ENCODE results near the gene INPP4A.

The INPP4A gene

DNA sequence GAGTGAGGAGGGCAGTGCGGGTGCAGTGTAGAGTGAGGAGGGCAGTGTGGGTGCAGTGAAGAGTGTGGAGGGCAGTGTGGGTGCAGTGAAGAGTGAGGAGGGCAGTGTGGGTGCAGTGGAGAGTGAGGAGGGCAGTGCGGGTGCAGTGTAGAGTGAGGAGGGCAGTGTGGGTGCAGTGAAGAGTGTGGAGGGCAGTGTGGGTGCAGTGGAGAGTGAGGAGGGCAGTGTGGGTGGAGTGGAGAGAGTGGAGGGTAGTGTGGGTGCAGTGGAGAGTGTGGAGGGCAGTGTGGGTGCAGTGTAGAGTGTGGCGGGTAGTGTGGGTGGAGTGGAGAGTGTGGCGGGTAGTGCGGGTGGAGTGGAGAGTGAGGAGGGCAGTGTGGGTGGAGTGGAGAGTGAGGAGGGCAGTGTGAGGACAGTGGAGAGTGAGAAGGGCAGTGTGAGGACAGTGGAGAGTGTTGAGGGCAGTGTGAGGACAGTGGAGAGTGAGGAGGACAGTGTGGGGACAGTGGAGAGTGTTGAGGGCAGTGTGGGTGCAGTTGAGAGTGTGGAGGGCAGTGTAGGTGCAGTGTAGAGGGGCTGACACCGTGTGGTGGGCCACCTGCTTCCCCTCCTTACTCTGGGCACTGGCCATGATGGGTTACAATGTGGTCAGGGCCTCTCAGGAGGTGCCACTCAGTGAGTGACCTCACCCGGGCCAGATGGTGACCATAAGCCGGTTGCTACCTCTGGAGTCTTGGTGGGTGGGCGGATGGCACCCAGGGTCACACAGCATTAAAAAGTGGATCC, 28.5 kb downstream of the INPP4A start:
- ChIA-PET CTCF (interaction anchor here (1.5 kb wide), 1 partner anchor 61 kb away, joined by 4 read pairs; no protein-coding TSS in a partner anchor), POLR2A (no interaction called here)
- peaks cover 19% of the 10 kb centered on the region for H3K4me1 ChIP-seq (ENCODE audit: control insufficient read depth, insufficient read depth, low read length)

DNA sequence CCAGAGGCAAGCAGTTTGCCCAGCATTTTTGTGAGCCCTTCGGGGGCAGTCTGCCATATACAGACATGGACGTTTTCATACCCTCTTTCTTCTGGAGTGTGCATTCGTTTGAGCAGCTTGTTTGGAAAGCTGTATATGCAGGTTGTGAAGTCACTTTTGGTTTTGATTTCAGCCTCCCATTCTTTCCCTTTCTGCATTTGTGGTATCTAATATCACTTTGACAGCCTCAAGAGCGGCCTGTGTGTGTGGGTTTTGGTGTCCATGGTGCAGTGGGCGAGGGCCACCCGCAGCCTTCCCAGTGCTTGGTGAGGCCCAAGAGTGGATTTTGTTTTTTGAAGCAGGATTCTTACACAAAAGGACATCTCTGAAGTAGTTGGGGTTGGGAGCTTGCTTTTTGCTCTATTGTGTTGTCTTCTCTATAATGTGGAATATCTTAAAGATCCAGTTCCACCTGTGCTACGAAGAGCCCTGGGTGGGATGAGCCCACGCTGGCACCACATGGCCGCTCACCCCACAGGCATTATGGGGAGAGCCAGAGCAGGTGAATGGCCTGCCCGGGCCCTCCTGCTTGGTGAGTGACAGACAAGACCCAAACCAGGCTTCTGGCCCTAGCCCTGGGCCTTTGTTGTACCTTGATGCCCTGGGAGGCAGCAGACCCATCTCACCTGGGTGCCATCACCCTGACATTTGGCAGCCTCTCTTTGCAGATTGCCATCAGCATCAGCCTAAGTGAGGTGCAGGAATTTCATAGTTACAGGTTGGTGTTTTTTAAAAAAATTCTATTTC, 29.5 kb downstream of the INPP4A start:
- Histone ChIP-seq H3K36me3 (ENCODE audit: control insufficient read depth in 2 of 2, insufficient read depth in 1 of 2, low read length in 2 of 2) (no peaks in the 10 kb centered on the region), H3K4me3 (ENCODE audit: low read depth, low read length) (no peak overlapping the region), H3K4me1 (ENCODE audit: control insufficient read depth, insufficient read depth, low read length) (peaks cover 19% of the 10 kb centered on the region), H3K27ac (ENCODE audit: extremely low read depth, low read depth, low read length) (no peak overlapping the region), H3K9me3 (ENCODE audit: control insufficient read depth, insufficient read depth, low read depth, low read length) (no peaks in the 10 kb centered on the region)
- ChIA-PET CTCF (interaction anchor here (0.5 to 2.8 kb wide), 5 partner anchors 9 to 1277 kb away, joined by 3 to 9 read pairs (median 3); no protein-coding TSS in a partner anchor), POLR2A (interaction anchor here (1.4 kb wide), 1 partner anchor 20 kb away, joined by 3 read pairs; no protein-coding TSS in a partner anchor)
- TF ChIP-seq MEIS1 (CRISPR knock-in tag; IDR thresholded peaks at IDR 0.05; ENCODE audit: borderline replicate concordance) (no peak), ZFHX2 (tag by site-specific recombination; conservative IDR thresholded peaks at IDR 0.05) (0 out of 2 replicates have a peak, but pooled peaks have one; percentile 25)

More for the DNA sequence above, 28.5 kb downstream of the INPP4A start:
- Histone ChIP-seq H3K4me3 (ENCODE audit: low read depth, low read length) (no peak overlapping the region), H3K9me3 (ENCODE audit: control insufficient read depth, insufficient read depth, low read depth, low read length) (no peaks in the 10 kb centered on the region), H3K36me3 (ENCODE audit: control insufficient read depth in 2 of 2, insufficient read depth in 1 of 2, low read length in 2 of 2) (no peaks in the 10 kb centered on the region), H3K27ac (ENCODE audit: extremely low read depth, low read depth, low read length) (no peak overlapping the region)
- no peak for TF ChIP-seq ZNF768 (tag by site-specific recombination; IDR thresholded peaks at IDR 0.05)
- TF ChIP-seq ZNF274 (IDR thresholded peaks at IDR 0.05; ENCODE audit: low read length) = no peak
- no peak for TF ChIP-seq ZNF274 (tag by site-specific recombination; IDR thresholded peaks at IDR 0.05; ENCODE audit: borderline replicate concordance)
- no peak for TF ChIP-seq OSR2 (tag by site-specific recombination; IDR thresholded peaks at IDR 0.05)
- TF ChIP-seq ZFHX2 (tag by site-specific recombination; conservative IDR thresholded peaks at IDR 0.05) = peak; percentile 92
- TF ChIP-seq ZNF654 (tag by site-specific recombination; IDR thresholded peaks at IDR 0.05; ENCODE audit: low read depth) = no peak
- TF ChIP-seq ZNF624 (tag by site-specific recombination; IDR thresholded peaks at IDR 0.05) = no peak
- TF ChIP-seq ZNF202 (tag by site-specific recombination; IDR thresholded peaks at IDR 0.05; ENCODE audit: borderline replicate concordance) = no peak
- no peak for TF ChIP-seq ZNF221 (tag by site-specific recombination; IDR thresholded peaks at IDR 0.05; ENCODE audit: borderline replicate concordance)
- TF ChIP-seq, protein P1, sequence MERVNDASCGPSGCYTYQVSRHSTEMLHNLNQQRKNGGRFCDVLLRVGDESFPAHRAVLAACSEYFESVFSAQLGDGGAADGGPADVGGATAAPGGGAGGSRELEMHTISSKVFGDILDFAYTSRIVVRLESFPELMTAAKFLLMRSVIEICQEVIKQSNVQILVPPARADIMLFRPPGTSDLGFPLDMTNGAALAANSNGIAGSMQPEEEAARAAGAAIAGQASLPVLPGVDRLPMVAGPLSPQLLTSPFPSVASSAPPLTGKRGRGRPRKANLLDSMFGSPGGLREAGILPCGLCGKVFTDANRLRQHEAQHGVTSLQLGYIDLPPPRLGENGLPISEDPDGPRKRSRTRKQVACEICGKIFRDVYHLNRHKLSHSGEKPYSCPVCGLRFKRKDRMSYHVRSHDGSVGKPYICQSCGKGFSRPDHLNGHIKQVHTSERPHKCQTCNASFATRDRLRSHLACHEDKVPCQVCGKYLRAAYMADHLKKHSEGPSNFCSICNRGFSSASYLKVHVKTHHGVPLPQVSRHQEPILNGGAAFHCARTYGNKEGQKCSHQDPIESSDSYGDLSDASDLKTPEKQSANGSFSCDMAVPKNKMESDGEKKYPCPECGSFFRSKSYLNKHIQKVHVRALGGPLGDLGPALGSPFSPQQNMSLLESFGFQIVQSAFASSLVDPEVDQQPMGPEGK (tag by site-specific recombination; IDR thresholded peaks at IDR 0.05) = no peak
- TF ChIP-seq ZNF354C (tag by site-specific recombination; IDR thresholded peaks at IDR 0.05; ENCODE audit: borderline replicate concordance, low read depth) = no peak
- TF ChIP-seq, protein P2, sequence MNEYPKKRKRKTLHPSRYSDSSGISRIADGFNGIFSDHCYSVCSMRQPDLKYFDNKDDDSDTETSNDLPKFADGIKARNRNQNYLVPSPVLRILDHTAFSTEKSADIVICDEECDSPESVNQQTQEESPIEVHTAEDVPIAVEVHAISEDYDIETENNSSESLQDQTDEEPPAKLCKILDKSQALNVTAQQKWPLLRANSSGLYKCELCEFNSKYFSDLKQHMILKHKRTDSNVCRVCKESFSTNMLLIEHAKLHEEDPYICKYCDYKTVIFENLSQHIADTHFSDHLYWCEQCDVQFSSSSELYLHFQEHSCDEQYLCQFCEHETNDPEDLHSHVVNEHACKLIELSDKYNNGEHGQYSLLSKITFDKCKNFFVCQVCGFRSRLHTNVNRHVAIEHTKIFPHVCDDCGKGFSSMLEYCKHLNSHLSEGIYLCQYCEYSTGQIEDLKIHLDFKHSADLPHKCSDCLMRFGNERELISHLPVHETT (tag by site-specific recombination; IDR thresholded peaks at IDR 0.05) = no peak
- TF ChIP-seq ZBTB17 (tag by site-specific recombination; IDR thresholded peaks at IDR 0.05) = no peak
- no peak for TF ChIP-seq KLF7 (tag by site-specific recombination; IDR thresholded peaks at IDR 0.05; ENCODE audit: borderline replicate concordance)
- no peak for TF ChIP-seq ZNF112 (tag by site-specific recombination; IDR thresholded peaks at IDR 0.05)
- peak; percentile 91 for TF ChIP-seq EGR2 (tag by site-specific recombination; IDR thresholded peaks at IDR 0.05; ENCODE audit: low read depth)

Measured in HEK293 (cell line).